PC-3 (cell line): ENCODE results near the gene TRIM14. TPM values are rescaled to one million over a fixed set of nuclear protein-coding genes. Genes with fewer than 3 reads are reported as not detected.

Experiments
- ATAC-seq: fragments of 200-7000 bp; cut with Tn5 transposase; 2 replicates; pipeline ENCODE4 v1.9.1; 2020; ENCODE audit warnings: mild to moderate bottlenecking, moderate library complexity
- BruUV-seq: library from RNA; stranded (reverse); fragments of 400-500 nt; replicated peaks from 2 replicates; lab custom pipeline; 2021; lab: Mats Ljungman, UMichigan
- CTCF ChIA-PET: fragments of 300-600 bp; sonication (Branson Sonifier 250); formaldehyde crosslinking; loops from one replicate; lab custom pipeline; 2022; ENCODE audit warnings: antibody characterized with exemption; lab: Charles Lee
- POLR2A ChIA-PET: fragments of 300-600 bp; sonication (Branson Sonifier 250); formaldehyde crosslinking; loops from one replicate; lab custom pipeline; 2022; ENCODE audit warnings: antibody characterized with exemption; ENCODE audit not compliant: unreplicated experiment; lab: Charles Lee
- DNase-seq: peaks from one replicate; pipeline ENCODE4 v3.0.0-alpha.2; 2015
- H2AFZ ChIP-seq: fragments of 300-600 bp; sonication (generic); 2 replicates; pipeline ENCODE4 v1.6.0; 2016; ENCODE audit warnings: antibody characterized with exemption, low read length
- H3F3A ChIP-seq: fragments of 300-600 bp; sonication (generic); one replicate; pipeline ENCODE4 v1.6.0; 2017; ENCODE audit warnings: antibody characterized with exemption, low read length, control low read depth, mild to moderate bottlenecking; ENCODE audit not compliant: unreplicated experiment
- H3K27ac ChIP-seq: fragments of 300-600 bp; sonication (generic); 2 replicates; pipeline ENCODE4 v1.5.1; 2016; ENCODE audit warnings: mild to moderate bottlenecking, low read length
- H3K27me3 ChIP-seq: fragments of 300-600 bp; sonication (generic); 2 replicates; pipeline ENCODE4 v1.6.1; 2016; ENCODE audit warnings: low read length, mixed read lengths
- H3K36me3 ChIP-seq: fragments of 300-600 bp; sonication (generic); 2 replicates; pipeline ENCODE4 v1.6.1; 2016; ENCODE audit warnings: low read depth, mixed run types, low read length, mixed read lengths
- H3K4me1 ChIP-seq: fragments of 300-600 bp; sonication (generic); 2 replicates; pipeline ENCODE4 v1.5.1; 2016; ENCODE audit warnings: low read length; ENCODE audit not compliant: insufficient read depth
- H3K4me2 ChIP-seq: fragments of 300-600 bp; sonication (generic); 2 replicates; pipeline ENCODE4 v1.6.0; 2016; ENCODE audit warnings: low read length
- H3K4me3 ChIP-seq: fragments of 300-600 bp; sonication (generic); 2 replicates; pipeline ENCODE4 v1.5.1; 2016; ENCODE audit warnings: mild to moderate bottlenecking, low read length, mixed read lengths
- H3K79me2 ChIP-seq: fragments of 300-600 bp; sonication (generic); 2 replicates; pipeline ENCODE4 v1.6.1; 2017; ENCODE audit warnings: low read length, mixed read lengths
- H3K9ac ChIP-seq: fragments of 300-600 bp; sonication (generic); 2 replicates; pipeline ENCODE4 v1.6.0; 2016; ENCODE audit warnings: mild to moderate bottlenecking, low read length
- H3K9me2 ChIP-seq: fragments of 300-600 bp; sonication (generic); replicated peaks from 2 replicates; pipeline ENCODE4 v1.6.1; 2016; ENCODE audit warnings: mixed run types, low read length, mixed read lengths
- H3K9me3 ChIP-seq: fragments of 300-600 bp; sonication (generic); 2 replicates; pipeline ENCODE4 v1.6.1; 2016; ENCODE audit warnings: low read length, mixed read lengths
- H4K20me1 ChIP-seq: fragments of 300-600 bp; sonication (generic); 2 replicates; pipeline ENCODE4 v1.6.1; 2016; ENCODE audit warnings: low read length, mixed read lengths
- CTCF ChIP-seq: fragments of 300-600 bp; sonication (generic); conservative IDR thresholded peaks from 2 replicates; pipeline ENCODE4 v1.5.1; 2017; ENCODE audit warnings: antibody characterized with exemption, low read depth, mild to moderate bottlenecking, low read length
- EZH2 ChIP-seq: fragments of 300-600 bp; sonication (generic); IDR thresholded peaks from one replicate; pipeline ENCODE4 v1.6.1; 2017; ENCODE audit warnings: antibody characterized with exemption, mild to moderate bottlenecking, low read length; ENCODE audit not compliant: unreplicated experiment
- EZH2phosphoT487 ChIP-seq: fragments of 300-600 bp; sonication (generic); IDR thresholded peaks from 2 replicates; pipeline ENCODE4 v1.6.1; 2018; ENCODE audit warnings: mild to moderate bottlenecking, antibody characterized with exemption, low read length, borderline replicate concordance
- intact Hi-C: fragments of 100-400 bp; cut with micrococcal nuclease; formaldehyde crosslinking; loops from 2 replicates; pipeline ENCODE4 v1.9.0; 2023
- total RNA-seq: library from RNA; depleted of rRNA; stranded (reverse); fragments of >200 nt; gene quantifications from 2 replicates; pipeline ENCODE4 v1.2.3, GENCODE V29; 2014

Gene TRIM14
- total RNA-seq, 1 experiment from 2014 or later, result 11.2 TPM

GRCh38 chr9:98148486-98148885 is 29.5 kb upstream of the TRIM14 start:
- no TSS peak for BruUV-seq
- H3K79me2 ChIP-seq, result no peaks in the 10 kb centered on the region
- no peak for TF ChIP-seq EZH2phosphoT487
- TF ChIP-seq CTCF, result no peak
- TF ChIP-seq EZH2, result no peak
- no peak overlapping the region for H3K9ac ChIP-seq
- ChIA-PET POLR2A (no interaction called here), CTCF (no interaction called here)
- H3K36me3 ChIP-seq, result no peaks in the 10 kb centered on the region
- no peaks in the 10 kb centered on the region for H3F3A ChIP-seq
- H3K4me1 ChIP-seq, result peaks cover 26% of the 10 kb centered on the region
- DNase-seq, result no peak
- H3K27me3 ChIP-seq, result no peaks in the 10 kb centered on the region
- H4K20me1 ChIP-seq, result no peaks in the 10 kb centered on the region
- H3K4me2 ChIP-seq, result no peak overlapping the region
- no peak overlapping the region for H3K27ac ChIP-seq
- no peaks in the 10 kb centered on the region for H3K9me2 ChIP-seq
- H3K4me3 ChIP-seq, result no peak overlapping the region
- intact Hi-C loops, result loop anchor here (10.0 kb wide), 1 partner anchor 46 kb away; the partner anchor contains the start of gene CORO2A
- H2AFZ ChIP-seq, result no peak overlapping the region
- no peaks in the 10 kb centered on the region for H3K9me3 ChIP-seq
- ATAC-seq, result no peak

- ATAC-seq, result no peak
- H3K9ac ChIP-seq, result no peak overlapping the region
- no peaks in the 10 kb centered on the region for H4K20me1 ChIP-seq
- no peaks in the 10 kb centered on the region for H3K9me2 ChIP-seq
- ChIA-PET CTCF (interaction anchor here (0.6 kb wide), 1 partner anchor 28 kb away, joined by 3 read pairs; the partner anchor contains the start of gene TRIM14), POLR2A (no interaction called here)
- H3K4me2 ChIP-seq, result no peak overlapping the region
- BruUV-seq, result no TSS peak
- no peak overlapping the region for H3K4me3 ChIP-seq
- H3K9me3 ChIP-seq, result no peaks in the 10 kb centered on the region
- H3K4me1 ChIP-seq, result peaks cover 34% of the 10 kb centered on the region
- H2AFZ ChIP-seq, result no peak overlapping the region
- DNase-seq, result no peak
- H3K27ac ChIP-seq, result no peak overlapping the region
- intact Hi-C loops, result loop anchor here (10.0 kb wide), 1 partner anchor 47 kb away; the partner anchor contains the start of gene CORO2A
- H3K79me2 ChIP-seq, result no peaks in the 10 kb centered on the region
- no peak for TF ChIP-seq CTCF
- no peak for TF ChIP-seq EZH2
- TF ChIP-seq EZH2phosphoT487, result no peak
- H3K27me3 ChIP-seq, result no peaks in the 10 kb centered on the region
- no peaks in the 10 kb centered on the region for H3K36me3 ChIP-seq
- no peaks in the 10 kb centered on the region for H3F3A ChIP-seq
Observed at GRCh38 chr9:98147582-98147981, 28.6 kb upstream of the TRIM14 start.

GRCh38 chr9:98146101-98146991 is 27.3 kb upstream of the TRIM14 start:
- TF ChIP-seq CTCF (no peak), EZH2phosphoT487 (no peak), EZH2 (no peak)
- Histone ChIP-seq H3K9me2 (no peaks in the 10 kb centered on the region), H3K27ac (peak overlapping the region; percentile 65), H3K27me3 (no peaks in the 10 kb centered on the region), H3K9ac (no peak overlapping the region), H4K20me1 (no peaks in the 10 kb centered on the region), H3K9me3 (no peaks in the 10 kb centered on the region), H2AFZ (0 out of 2 replicates have a peak overlapping the region, but pooled peaks have one; percentile 12), H3K4me2 (peak overlapping the region; percentile 39), H3K4me3 (no peak overlapping the region), H3K79me2 (no peaks in the 10 kb centered on the region), H3K4me1 (peaks cover 39% of the 10 kb centered on the region), H3K36me3 (no peaks in the 10 kb centered on the region), H3F3A (no peaks in the 10 kb centered on the region)
- DNase-seq, result peak; percentile 62
- peak; percentile 23 for ATAC-seq
- BruUV-seq, result no TSS peak
- POLR2A ChIA-PET, result no interaction called here
- CTCF ChIA-PET, result no interaction called here
- intact Hi-C loops, result loop anchor here (10.0 kb wide), 1 partner anchor 48 kb away; the partner anchor contains the start of gene CORO2A
